Measurements from ENCODE around the gene AKT2.

- no peak for TF ChIP-seq POLR2AphosphoS5 (IDR thresholded peaks at IDR 0.05; ENCODE audit: low read depth, low read length)
- no peak for TF ChIP-seq CTCF (IDR thresholded peaks at IDR 0.05 in 2 of 3, conservative IDR thresholded peaks at IDR 0.05 in 1 of 3; ENCODE audit: borderline replicate concordance in 1 of 3, insufficient read depth in 1 of 3, low read depth in 2 of 3, low read length in 2 of 3)
- no peak for TF ChIP-seq RAD21 (IDR thresholded peaks at IDR 0.05; ENCODE audit: low read depth)
- no peak for TF ChIP-seq EZH2 (IDR thresholded peaks at IDR 0.05)
- TF ChIP-seq MAX (IDR thresholded peaks at IDR 0.05) = no peak
- no peak for TF ChIP-seq EZH2phosphoT487 (IDR thresholded peaks at IDR 0.05; ENCODE audit: borderline replicate concordance)
- TF ChIP-seq FOSL1 (IDR thresholded peaks at IDR 0.05; ENCODE audit: low read depth) = no peak
- no peak for TF ChIP-seq SRF (IDR thresholded peaks at IDR 0.05; ENCODE audit: low read depth)
- TF ChIP-seq POLR2A (IDR thresholded peaks at IDR 0.05; ENCODE audit: borderline replicate concordance, extremely low read depth, insufficient read depth, insufficient read length) = no peak
- no peak for TF ChIP-seq JUND (IDR thresholded peaks at IDR 0.05)
- no peak for TF ChIP-seq SIN3A (IDR thresholded peaks at IDR 0.05; ENCODE audit: low read depth)
- TF ChIP-seq, protein P1, sequence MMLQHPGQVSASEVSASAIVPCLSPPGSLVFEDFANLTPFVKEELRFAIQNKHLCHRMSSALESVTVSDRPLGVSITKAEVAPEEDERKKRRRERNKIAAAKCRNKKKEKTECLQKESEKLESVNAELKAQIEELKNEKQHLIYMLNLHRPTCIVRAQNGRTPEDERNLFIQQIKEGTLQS (IDR thresholded peaks at IDR 0.05) = no peak
Measured at GRCh38 chr19:40281381-40282208, 3.5 kb downstream of the AKT2 start.
